Mucosa of gallbladder (tissue), 1 donor: Measurements from ENCODE around the gene SRGAP1. TPM values are rescaled to one million over a fixed set of nuclear protein-coding genes. Genes with fewer than 3 reads are reported as not detected.

ENCODE experiments used
- DNase-seq: peaks from one replicate; pipeline ENCODE4 v3.0.0-alpha.2; 2020; ENCODE audit warnings: low spot score
- total RNA-seq: library from RNA; stranded (reverse); gene quantifications from one replicate; pipeline ENCODE4 v1.2.1, GENCODE V29; 2021
- donor health status: DM: no; HTN: no; CAD: no.

The SRGAP1 gene
- total RNA-seq, 1 donor from 2014 or later = 13.5 TPM

DNA sequence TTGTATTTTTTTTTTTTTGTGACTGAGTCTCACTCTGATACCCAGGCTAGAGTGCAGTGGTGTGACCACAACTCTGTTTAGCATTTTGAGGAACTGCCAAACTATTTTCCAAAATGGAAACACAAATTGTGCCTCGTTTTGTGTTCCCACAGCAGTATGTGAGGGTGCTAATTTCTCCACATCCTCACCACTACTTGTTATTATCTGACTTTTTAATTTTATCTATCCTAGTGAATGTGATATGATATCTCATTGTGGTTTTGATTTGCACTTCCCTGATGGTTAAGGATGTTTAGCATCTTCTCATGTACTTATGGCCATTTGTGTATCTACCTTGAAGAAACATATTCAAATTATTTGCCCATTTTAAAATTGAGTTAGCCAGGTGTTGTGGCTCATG, 62.4 kb downstream of the SRGAP1 start:
- DNase-seq = no peak

DNA sequence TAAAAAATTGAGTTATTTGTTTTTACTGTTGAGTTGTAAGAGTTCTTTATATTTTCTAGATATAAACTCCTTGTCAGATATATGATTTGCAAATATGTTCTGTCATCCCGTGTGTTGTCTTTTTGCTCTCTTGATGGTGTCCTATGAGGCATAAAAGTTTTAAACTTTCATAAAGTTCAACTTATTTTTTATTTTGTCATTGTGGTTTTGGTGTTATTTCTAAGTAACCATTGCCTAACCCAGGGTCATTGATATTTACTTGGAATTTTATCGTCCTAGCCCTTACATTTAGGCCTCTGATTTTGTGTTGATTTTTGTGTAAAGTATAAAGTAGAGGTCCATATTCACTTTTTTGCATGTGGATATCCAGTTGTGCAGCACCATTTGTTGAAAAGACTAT, 63.1 kb downstream of the SRGAP1 start:
- no peak for DNase-seq

DNA sequence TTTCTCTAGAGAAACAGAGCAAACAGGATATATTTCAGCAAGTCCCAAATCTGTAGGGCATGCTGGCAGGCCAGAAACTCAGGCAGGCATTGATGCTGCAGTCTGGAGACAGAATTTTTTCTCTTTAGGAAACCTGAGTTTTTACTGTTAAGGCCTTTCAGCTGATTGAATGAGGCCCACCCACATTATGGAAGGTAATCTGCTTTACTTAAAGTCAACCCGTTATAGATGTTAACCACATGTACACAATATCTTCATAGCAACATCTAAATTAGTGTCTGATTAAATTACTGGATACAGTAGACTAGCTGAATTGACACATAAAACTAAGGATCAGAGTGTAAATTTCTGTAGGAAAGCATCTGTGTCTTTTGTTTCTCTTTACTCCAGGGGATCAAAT, 65.2 kb downstream of the SRGAP1 start:
- no peak for DNase-seq

DNA sequence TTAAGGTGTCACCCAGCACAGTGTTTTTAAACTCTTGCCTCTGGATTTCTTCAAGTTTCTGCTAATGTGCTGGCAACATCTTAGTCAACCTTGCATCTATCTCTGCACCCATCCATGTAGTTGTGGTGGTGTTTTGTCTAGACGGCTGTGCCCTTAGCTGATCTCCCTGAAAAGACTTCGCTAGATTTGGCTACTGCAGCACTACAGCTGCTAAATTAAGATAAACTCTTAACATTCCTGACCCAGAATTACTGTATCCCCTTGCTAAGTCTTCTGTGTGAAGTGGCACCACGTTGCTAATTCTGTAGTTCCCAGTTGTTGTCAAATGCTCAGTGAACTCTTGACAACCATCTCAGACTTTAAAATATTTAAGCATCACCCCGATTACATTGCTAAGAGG, 66.8 kb downstream of the SRGAP1 start:
- no peak for DNase-seq

- no peak for DNase-seq
These were observed 68.2 kb downstream of the SRGAP1 start for GRCh38 chr12:63912651-63913050.

GRCh38 chr12:63913929-63914328, 69.4 kb downstream of the SRGAP1 start:
- no peak for DNase-seq

DNA sequence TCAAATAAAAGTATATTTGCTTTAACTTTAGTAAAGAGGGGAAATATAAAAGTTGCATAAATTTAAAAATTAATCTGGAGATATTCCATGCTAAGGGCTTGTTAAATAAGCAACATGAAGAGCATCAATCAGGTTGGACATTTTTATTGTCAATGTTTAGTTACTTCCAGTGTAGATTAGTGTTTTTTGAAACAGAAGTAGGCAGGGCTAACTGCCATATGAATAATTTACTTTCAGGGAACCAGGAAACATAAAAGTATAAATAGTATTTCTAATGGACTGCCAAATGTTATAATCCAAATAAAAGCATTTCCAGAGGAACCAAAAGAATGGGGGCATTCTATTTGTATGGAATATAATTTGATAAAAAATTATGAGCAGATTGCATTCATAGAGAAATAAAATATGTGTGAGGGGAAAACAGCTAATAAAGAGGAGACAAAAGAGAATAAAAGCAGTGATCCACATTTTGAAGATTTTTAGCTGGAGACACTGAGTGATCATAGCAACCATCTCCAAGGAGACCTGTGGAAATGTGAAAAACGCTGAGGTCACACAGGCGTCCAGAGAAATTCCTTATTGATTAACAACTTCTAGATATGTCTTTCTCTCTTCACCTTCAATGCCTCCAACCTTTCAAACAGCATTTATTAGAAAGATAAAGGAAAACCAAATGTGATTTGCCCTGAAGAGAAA, 70.8 kb downstream of the SRGAP1 start:
- no peak for DNase-seq

GRCh38 chr12:63916561-63917476, 72.3 kb downstream of the SRGAP1 start:
- DNase-seq = no peak

DNA sequence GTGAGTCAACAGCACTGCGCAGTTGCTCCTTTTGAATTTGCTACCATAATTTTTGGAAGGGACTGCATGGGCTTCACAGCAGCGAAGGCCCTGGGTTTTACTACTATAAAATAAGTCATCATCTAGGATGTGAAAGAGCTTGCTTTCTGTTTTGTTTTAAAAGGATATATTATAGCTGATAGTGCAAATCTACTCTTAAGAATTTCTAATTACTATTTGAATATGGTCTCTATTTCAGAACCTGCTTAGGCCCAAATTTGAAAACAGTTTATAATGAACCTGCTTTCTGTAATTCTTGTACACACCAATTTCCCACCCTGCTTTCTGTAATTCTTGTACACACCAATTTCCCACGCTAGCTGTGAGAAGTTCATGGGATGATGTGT, 73.0 kb downstream of the SRGAP1 start:
- DNase-seq = no peak

GRCh38 chr12:63917864-63918799, 73.6 kb downstream of the SRGAP1 start:
- no peak for DNase-seq

GRCh38 chr12:63918800-63919300, 74.3 kb downstream of the SRGAP1 start:
- no peak for DNase-seq

DNA sequence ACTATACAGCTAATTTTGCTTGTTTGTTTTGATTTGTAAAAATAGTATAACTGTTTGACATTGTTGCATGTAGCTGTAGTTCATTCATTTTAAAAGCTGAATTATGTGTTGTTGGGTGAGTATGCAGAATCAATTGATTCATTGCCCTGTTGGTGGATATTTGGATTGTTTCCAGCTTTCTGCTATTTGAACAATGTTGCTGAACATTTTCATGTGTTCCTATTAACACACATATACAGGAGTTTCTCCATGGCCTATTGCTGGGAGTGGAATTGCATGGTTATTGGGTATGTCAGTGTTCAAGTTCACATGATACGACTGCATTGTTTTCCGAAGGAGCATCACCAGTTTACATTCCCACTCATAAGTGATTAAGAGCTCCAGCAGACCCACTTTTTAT, 75.3 kb downstream of the SRGAP1 start:
- no peak for DNase-seq

- DNase-seq = no peak
These were observed 76.7 kb downstream of the SRGAP1 start for GRCh38 chr12:63921157-63921556.

- no peak for DNase-seq
These were observed 78.0 kb downstream of the SRGAP1 start for GRCh38 chr12:63922474-63922873.

- no peak for DNase-seq
These were observed 80.3 kb downstream of the SRGAP1 start for GRCh38 chr12:63924781-63925180.

- DNase-seq = no peak
These were observed 83.0 kb downstream of the SRGAP1 start for GRCh38 chr12:63927511-63927910.

DNA sequence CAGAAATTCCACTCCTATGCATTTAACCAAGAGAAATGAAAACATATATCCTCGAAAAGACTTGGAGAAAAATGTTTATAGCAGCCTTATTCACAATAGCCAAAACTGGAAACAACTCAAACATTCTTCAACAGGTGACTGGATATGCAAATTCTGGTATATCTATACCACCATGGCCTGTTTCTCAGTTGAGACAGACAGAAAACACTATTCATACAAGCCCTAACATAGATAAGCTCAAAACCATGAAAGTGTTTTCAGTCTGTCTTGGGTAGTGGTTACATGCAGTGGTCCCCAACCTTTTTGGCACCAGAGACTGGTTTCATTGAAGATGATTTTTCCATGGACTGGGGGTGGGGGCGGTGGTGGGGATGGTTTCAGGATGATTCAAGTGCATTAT, 83.8 kb downstream of the SRGAP1 start:
- no peak for DNase-seq

GRCh38 chr12:63929426-63929825, 84.9 kb downstream of the SRGAP1 start:
- no peak for DNase-seq

DNA sequence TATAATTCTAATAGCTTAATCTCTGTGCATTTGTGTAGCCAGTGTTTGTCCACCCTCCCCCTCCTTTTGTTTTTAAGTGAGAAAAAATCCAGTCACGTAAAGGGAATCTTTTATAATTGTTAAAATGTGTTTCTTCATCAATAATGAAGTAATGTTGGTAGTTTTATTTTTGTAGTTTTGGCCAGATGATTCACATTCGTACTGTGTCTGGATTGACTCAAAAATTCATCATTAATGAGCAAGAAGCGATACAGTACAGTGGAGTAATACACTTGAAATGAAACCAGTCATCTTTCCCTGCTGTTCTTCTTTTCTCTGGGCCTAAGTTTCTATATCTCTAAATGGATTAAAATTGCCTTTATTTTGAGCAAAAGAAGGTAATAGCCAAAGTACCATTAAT, 86.5 kb downstream of the SRGAP1 start:
- no peak for DNase-seq

GRCh38 chr12:63931703-63932102, 87.2 kb downstream of the SRGAP1 start:
- no peak for DNase-seq

DNA sequence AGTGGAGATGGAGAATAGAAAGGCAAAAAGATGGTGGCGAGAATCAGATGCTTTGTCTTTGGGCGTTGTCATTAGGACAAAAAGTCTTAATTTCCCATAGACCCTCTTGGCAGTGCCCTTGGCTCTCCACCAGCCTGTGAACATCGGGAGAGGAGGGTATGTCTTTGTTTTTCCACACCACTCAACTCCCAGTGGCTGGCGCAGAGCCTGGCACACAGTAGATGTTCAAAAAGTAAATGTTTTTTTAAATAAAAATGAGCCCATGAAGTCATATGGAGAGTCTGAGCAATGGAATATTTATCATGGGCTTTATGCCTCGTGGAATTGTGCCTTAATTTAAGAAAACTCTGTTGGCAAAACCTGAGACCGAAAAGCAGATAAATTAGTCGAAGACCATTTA, 90.4 kb downstream of the SRGAP1 start:
- no peak for DNase-seq

GRCh38 chr12:63935361-63935760, 90.9 kb downstream of the SRGAP1 start:
- no peak for DNase-seq
